GM21723 (cell line): ENCODE measurements around the gene NFX1.

Source experiments
- ATAC-seq: cut with Tn5 transposase; IDR thresholded peaks from one replicate; pipeline ENCODE4 v1.9.1; 2021; ENCODE audit warnings: mild to moderate bottlenecking, moderate library complexity; ENCODE audit not compliant: unreplicated experiment

NFX1 gene

GRCh38 chr9:33415501-33416038 lies 125.3 kb downstream of the NFX1 start:
- no peak for ATAC-seq

DNA sequence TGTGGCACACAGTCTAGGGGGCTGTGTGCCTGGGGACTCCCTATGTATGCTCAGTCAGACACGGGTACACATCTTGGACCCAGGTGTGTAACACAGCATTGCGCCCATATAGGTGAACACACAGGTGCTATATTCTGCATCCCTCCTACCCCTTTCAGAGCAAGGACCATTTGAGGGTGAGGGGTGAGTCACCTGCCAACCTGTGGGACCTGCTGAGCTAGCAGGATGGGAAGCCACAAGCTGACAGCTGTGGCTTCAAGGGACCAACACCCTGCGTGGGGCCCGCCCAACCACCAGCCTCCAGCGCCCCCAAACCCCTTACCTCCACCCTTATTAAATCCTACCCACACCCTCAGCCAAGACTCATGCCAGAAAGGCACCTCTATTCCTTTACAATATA lies 126.7 kb downstream of the NFX1 start:
- no peak for ATAC-seq

DNA sequence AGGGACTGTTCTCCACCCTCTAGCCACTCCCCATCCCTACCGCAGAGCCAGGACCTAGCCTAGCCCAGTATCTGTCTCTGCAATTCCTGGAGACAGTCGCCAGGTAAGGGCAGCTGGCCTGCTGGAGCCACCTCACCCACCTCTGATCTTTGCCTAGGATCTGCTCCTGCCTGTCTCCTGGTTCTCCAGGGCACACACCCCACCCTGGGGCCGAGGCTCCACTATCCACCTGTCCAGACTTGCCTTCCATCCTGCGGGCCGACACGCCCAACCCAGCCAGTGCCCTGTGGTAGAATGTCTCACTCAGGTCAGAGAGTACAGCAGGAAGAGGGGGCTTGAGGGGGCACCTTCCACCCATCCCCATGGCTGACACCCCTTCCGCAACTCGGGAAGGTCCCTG lies 127.8 kb downstream of the NFX1 start:
- ATAC-seq, result no peak

- no peak for ATAC-seq
These were observed 129.5 kb downstream of the NFX1 start for GRCh38 chr9:33419708-33420303.
